Measurements from ENCODE around the gene GET3.
A peak's percentile ranks its signal among the peaks of the same experiment; 100 is the strongest.
"Not testable (repeated sequence)": the region's sequence is repeated elsewhere in the genome, so short reads cannot be mapped to it uniquely, and the experiment has no call there.

The GET3 gene

GRCh38 chr19:12736995-12737834 lies at the start of gene GET3:
Gene GET3, plus strand, starts transcription at chr19:12737497. Its CDS starts 9 bp downstream, at chr19:12737506.
- peak; percentile 63 to 65 for DNase-seq (ENCODE audit: low read depth in 2 of 2)

GRCh38 chr19:12689012-12689411 lies 48.3 kb upstream of the GET3 start:
- no peak for DNase-seq (ENCODE audit: low read depth in 2 of 2)

GRCh38 chr19:12689581-12690216 lies 47.6 kb upstream of the GET3 start:
- DNase-seq (ENCODE audit: low read depth in 2 of 2): no peak

GRCh38 chr19:12692960-12693359 lies 44.3 kb upstream of the GET3 start:
- DNase-seq (ENCODE audit: low read depth in 2 of 2): no peak

GRCh38 chr19:12694641-12695040 lies 42.7 kb upstream of the GET3 start:
- DNase-seq (ENCODE audit: low read depth in 2 of 2): no peak

GRCh38 chr19:12695096-12695495 lies 42.2 kb upstream of the GET3 start:
- no peak for DNase-seq (ENCODE audit: low read depth in 2 of 2)

GRCh38 chr19:12695514-12695913 lies 41.8 kb upstream of the GET3 start:
- DNase-seq (ENCODE audit: low read depth in 2 of 2): no peak

- DNase-seq (ENCODE audit: low read depth in 2 of 2): peak in 1 of 2 donors; percentile 31
Measured at GRCh38 chr19:12695997-12696365, 41.3 kb upstream of the GET3 start.

- peak; percentile 97 for DNase-seq (ENCODE audit: low read depth in 2 of 2)
Measured at GRCh38 chr19:12696366-12697335, 40.6 kb upstream of the GET3 start, which contains the start of gene FBXW9. Gene FBXW9, minus strand, starts transcription at chr19:12696631. Its CDS starts 50 bp downstream, at chr19:12696581.

- not testable (repeated sequence) for DNase-seq (ENCODE audit: low read depth in 2 of 2)
Measured at GRCh38 chr19:12697425-12697824, 39.9 kb upstream of the GET3 start.

- no peak for DNase-seq (ENCODE audit: low read depth in 2 of 2)
Measured at GRCh38 chr19:12698138-12698537, 39.2 kb upstream of the GET3 start.

GRCh38 chr19:12701596-12702282 lies 35.6 kb upstream of the GET3 start:
- DNase-seq (ENCODE audit: low read depth in 2 of 2): no peak

GRCh38 chr19:12703046-12703445 lies 34.3 kb upstream of the GET3 start:
- DNase-seq (ENCODE audit: low read depth in 2 of 2): no peak

GRCh38 chr19:12705169-12705568 lies 32.1 kb upstream of the GET3 start:
- DNase-seq (ENCODE audit: low read depth in 2 of 2): no peak

GRCh38 chr19:12705654-12706331 lies 31.5 kb upstream of the GET3 start:
- no peak for DNase-seq (ENCODE audit: low read depth in 2 of 2)

GRCh38 chr19:12706332-12706718 lies 31.0 kb upstream of the GET3 start:
- no peak for DNase-seq (ENCODE audit: low read depth in 2 of 2)

GRCh38 chr19:12708641-12709040 lies 28.7 kb upstream of the GET3 start:
- DNase-seq (ENCODE audit: low read depth in 2 of 2): no peak

- DNase-seq (ENCODE audit: low read depth in 2 of 2): no peak
Measured at GRCh38 chr19:12711187-12711586, 26.1 kb upstream of the GET3 start.

GRCh38 chr19:12712077-12712476 lies 25.2 kb upstream of the GET3 start:
- not testable (repeated sequence) for DNase-seq (ENCODE audit: low read depth in 2 of 2)

- not testable (repeated sequence) for DNase-seq (ENCODE audit: low read depth in 2 of 2)
Measured at GRCh38 chr19:12713304-12713703, 24.0 kb upstream of the GET3 start.

GRCh38 chr19:12715102-12715501 lies 22.2 kb upstream of the GET3 start:
- DNase-seq (ENCODE audit: low read depth in 2 of 2): no peak

Data from stimulated activated CD4-positive, alpha-beta T cell treated with anti-CD3 and anti-CD28 coated beads, Interleukin-1b, Interleukin-23, amount 100 ng/mL, for 4 hours (primary cell).